Measurements from ENCODE around the gene RDX.
"Not testable (repeated sequence)": the region's sequence is repeated elsewhere in the genome, so short reads cannot be mapped to it uniquely, and the experiment has no call there.

- not testable (repeated sequence) for TF ChIP-seq CTCF (IDR thresholded peaks at IDR 0.05; ENCODE audit: borderline replicate concordance, extremely low read depth, low read length, poor library complexity, severe bottlenecking); EZH2 (IDR thresholded peaks at IDR 0.05; ENCODE audit: borderline replicate concordance, low read depth, low read length, severe bottlenecking)
Observed at GRCh38 chr11:110209313-110209694, 87.1 kb downstream of the RDX start.

All from DND-41 (cell line).